ENCODE data around the gene SARDH. TPM values are rescaled to one million over a fixed set of nuclear protein-coding genes. Genes with fewer than 3 reads are reported as not detected.

Gene SARDH
- total and polyA plus RNA-seq, 2 donors (not counting 1 experiment from before 2014, with no cell fraction given) = 0.03 to 0.07 TPM

DNA sequence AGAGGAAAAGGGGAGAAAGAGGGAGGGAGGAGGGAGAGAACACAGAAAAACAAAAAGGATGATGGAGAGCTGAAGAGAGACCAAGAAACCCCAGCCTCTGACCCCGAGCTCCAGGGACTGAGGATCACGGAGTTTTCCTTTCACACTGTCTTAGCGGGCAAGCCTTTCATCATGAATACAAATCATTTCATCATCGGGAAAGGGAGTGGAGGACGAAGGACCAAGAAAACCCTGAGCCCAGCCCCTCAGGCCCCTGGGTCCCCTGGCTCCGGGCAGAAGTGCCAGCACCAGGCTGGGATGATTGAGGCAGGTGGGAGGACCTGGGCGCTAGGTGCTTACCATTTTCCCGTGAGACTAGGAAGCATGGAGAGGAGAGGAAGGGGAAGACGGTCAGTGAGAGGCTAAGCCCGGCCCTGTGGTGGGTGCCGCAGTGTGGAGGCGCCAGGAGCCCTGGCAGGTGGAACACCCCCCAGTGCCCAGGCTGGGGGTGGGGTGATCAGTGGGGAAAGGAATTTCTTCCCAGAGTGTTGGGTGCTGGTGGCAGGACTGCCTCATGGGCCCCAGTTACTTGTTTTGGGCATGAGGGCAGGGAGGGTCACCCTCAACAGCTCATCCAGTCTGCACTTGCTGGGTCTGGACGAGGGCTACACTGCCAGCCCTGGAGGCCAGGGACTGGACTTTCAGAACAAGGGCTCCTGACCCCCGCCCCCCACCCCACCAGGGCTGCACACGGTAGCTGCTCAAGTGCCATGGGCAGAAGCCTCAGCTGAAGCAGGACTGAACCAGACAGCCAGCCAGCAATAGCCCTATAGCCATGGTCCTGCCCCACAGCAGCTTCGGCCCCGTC, 49.0 kb upstream of the SARDH start:
- H2AFZ ChIP-seq (ENCODE audit: insufficient read depth, low read depth, low read length, poor library complexity, severe bottlenecking) = no peak overlapping the region
- peak overlapping the region in 4 of 5 experiments; percentile 16 to 29 (median 20) for H3K4me3 ChIP-seq (ENCODE audit: control extremely low read depth in 1 of 5, extremely low read depth in 1 of 5, insufficient read depth in 1 of 5, low read depth in 2 of 5, low read length in 4 of 5)
- H3K4me2 ChIP-seq (replicated peaks; ENCODE audit: low read depth, low read length, poor library complexity, severe bottlenecking) = peak overlapping the region; percentile 77
- ATAC-seq (ENCODE audit: low read depth) (no peak), DNase-seq (peak; percentile 39)
- ChIA-PET POLR2A (interaction anchor here (0.6 to 2.6 kb wide), 8 partner anchors 14 to 757 kb away, joined by 3 to 18 read pairs (median 6); partner anchors contain the start of genes BRD3OS, GTF3C5 and SARDH), CTCF (interaction anchor here (0.7 to 19.3 kb wide), 8 partner anchors 8 to 1724 kb away, joined by 3 to 561 read pairs (median 3); partner anchors contain the start of gene BRD3OS)
- peak overlapping the region; percentile 97 for H3K27ac Mint-ChIP-seq
- H3K9ac ChIP-seq (ENCODE audit: low read length) = peak overlapping the region; percentile 50
- peak overlapping the region; percentile 87 to 95 for H3K27ac ChIP-seq (ENCODE audit: low read length in 2 of 2)
- intact Hi-C loops (cut with micrococcal nuclease) = loop anchor here (1.0 to 5.0 kb wide), 6 partner anchors 35 to 238 kb away; partner anchors contain the start of genes BRD3OS, SARDH and VAV2
- WGBS (ENCODE audit: insufficient coverage) = 67% methylated on average over 16 of the region's 17 CpGs
- H3K9me3 ChIP-seq (ENCODE audit: control extremely low read depth in 1 of 3, control insufficient read depth in 2 of 3, insufficient read depth in 1 of 3, low read length in 2 of 3) = no peaks in the 10 kb centered on the region
- peaks cover 0 to 38% of the 10 kb centered on the region in 2 experiments for H3K36me3 ChIP-seq (replicated peaks in 1 of 2; ENCODE audit: control extremely low read depth in 1 of 2, control insufficient read depth in 1 of 2, extremely low read depth in 1 of 2, insufficient read depth in 2 of 2, low read length in 1 of 2)
- no peaks in the 10 kb centered on the region for H3K27me3 ChIP-seq (replicated peaks in 1 of 4; ENCODE audit: control extremely low read depth in 1 of 4, control insufficient read depth in 3 of 4, insufficient read depth in 4 of 4, low read length in 3 of 4)
- H3K9me3 Mint-ChIP-seq (ENCODE audit: insufficient read depth) = no peaks in the 10 kb centered on the region
- peaks cover 88% of the 10 kb centered on the region for H3K4me1 Mint-ChIP-seq
- no peaks in the 10 kb centered on the region for H3K27me3 Mint-ChIP-seq
- peaks cover 42% of the 10 kb centered on the region for H3K79me2 ChIP-seq (ENCODE audit: control insufficient read depth, insufficient read depth, low read length)
- peaks cover 78% of the 10 kb centered on the region in 2 donors for H3K4me1 ChIP-seq (ENCODE audit: control insufficient read depth in 2 of 2, insufficient read depth in 2 of 2, low read length in 2 of 2)
- no peaks in the 10 kb centered on the region for H4K20me1 ChIP-seq (ENCODE audit: control insufficient read depth, insufficient read depth, low read length, poor library complexity, severe bottlenecking)
- peak overlapping the region; percentile 84 for H3K4me3 Mint-ChIP-seq
- TF ChIP-seq EZH2 (IDR thresholded peaks at IDR 0.05; ENCODE audit: borderline replicate concordance, insufficient read depth, low read depth, low read length, poor library complexity, severe bottlenecking) = no peak
- TF ChIP-seq, protein P1, sequence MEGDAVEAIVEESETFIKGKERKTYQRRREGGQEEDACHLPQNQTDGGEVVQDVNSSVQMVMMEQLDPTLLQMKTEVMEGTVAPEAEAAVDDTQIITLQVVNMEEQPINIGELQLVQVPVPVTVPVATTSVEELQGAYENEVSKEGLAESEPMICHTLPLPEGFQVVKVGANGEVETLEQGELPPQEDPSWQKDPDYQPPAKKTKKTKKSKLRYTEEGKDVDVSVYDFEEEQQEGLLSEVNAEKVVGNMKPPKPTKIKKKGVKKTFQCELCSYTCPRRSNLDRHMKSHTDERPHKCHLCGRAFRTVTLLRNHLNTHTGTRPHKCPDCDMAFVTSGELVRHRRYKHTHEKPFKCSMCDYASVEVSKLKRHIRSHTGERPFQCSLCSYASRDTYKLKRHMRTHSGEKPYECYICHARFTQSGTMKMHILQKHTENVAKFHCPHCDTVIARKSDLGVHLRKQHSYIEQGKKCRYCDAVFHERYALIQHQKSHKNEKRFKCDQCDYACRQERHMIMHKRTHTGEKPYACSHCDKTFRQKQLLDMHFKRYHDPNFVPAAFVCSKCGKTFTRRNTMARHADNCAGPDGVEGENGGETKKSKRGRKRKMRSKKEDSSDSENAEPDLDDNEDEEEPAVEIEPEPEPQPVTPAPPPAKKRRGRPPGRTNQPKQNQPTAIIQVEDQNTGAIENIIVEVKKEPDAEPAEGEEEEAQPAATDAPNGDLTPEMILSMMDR (IDR thresholded peaks at IDR 0.05) = no peak
